Ishikawa (cell line): ENCODE data around the gene PTPRA.

Experiments used
- CEBPB ChIP-seq: IDR thresholded peaks from 2 replicates; pipeline ENCODE4 v1.6.1; 2012
- CREB1 ChIP-seq: IDR thresholded peaks from 2 replicates; pipeline ENCODE4 v1.6.1; 2012; ENCODE audit warnings: low read depth
- EGR1 ChIP-seq: IDR thresholded peaks from 2 replicates; pipeline ENCODE4 v1.6.1; 2012
- EP300 ChIP-seq: IDR thresholded peaks from 2 replicates; pipeline ENCODE4 v1.6.1; 2012; ENCODE audit warnings: borderline replicate concordance
- FOXM1 ChIP-seq: IDR thresholded peaks from 2 replicates; pipeline ENCODE4 v1.6.1; 2012; ENCODE audit warnings: low read depth, borderline replicate concordance
- NFIC ChIP-seq: IDR thresholded peaks from 2 replicates; pipeline ENCODE4 v1.6.1; 2012
- RAD21 ChIP-seq: IDR thresholded peaks from 2 replicates; pipeline ENCODE4 v1.6.1; 2012; ENCODE audit warnings: low read depth
- TAF1 ChIP-seq: IDR thresholded peaks from 2 replicates; pipeline ENCODE4 v1.6.1; 2012; ENCODE audit warnings: low read depth, mild to moderate bottlenecking
- TCF12 ChIP-seq: IDR thresholded peaks from 2 replicates; pipeline ENCODE4 v1.6.1; 2012; ENCODE audit warnings: low read depth
- TEAD4 ChIP-seq: IDR thresholded peaks from 2 replicates; pipeline ENCODE4 v1.6.1; 2012
- USF1 ChIP-seq: IDR thresholded peaks from 2 replicates; pipeline ENCODE4 v1.6.1; 2012
- YY1 ChIP-seq: IDR thresholded peaks from 2 replicates; pipeline ENCODE4 v1.6.1; 2012; ENCODE audit warnings: low read depth
- ZBTB7A ChIP-seq: IDR thresholded peaks from 2 replicates; pipeline ENCODE4 v1.6.1; 2012; ENCODE audit warnings: low read depth
- TF ChIP-seq, protein P1 (sequence below): IDR thresholded peaks from 2 replicates; pipeline ENCODE4 v1.6.1; 2012
- TF ChIP-seq, protein P2 (sequence below): IDR thresholded peaks from 2 replicates; pipeline ENCODE4 v1.6.1; 2012; ENCODE audit warnings: low read depth, mild to moderate bottlenecking

The PTPRA gene

DNA sequence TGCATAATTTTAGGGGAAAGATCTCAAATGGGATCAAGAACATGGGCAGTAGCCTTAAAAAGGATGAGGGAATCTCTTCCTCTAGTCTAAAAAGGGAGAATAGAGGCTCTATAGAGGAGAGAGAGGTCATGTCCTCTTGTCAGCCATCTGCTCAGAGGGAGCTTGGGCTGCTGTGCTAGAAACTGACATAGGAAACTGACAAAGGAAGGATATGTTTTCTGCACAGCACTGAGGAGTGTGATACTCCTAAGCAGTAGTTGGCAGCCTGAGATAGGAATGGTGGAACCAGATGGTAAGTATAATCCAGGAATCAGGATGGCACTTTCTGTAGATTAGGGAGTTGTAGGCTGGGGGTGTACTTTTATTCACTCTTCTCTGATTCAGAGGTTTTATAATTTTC, 59.2 kb downstream of the PTPRA start:
- TF ChIP-seq TAF1 = no peak
- TF ChIP-seq RAD21 = no peak
- TF ChIP-seq TCF12 = no peak
- no peak for TF ChIP-seq FOXM1
- no peak for TF ChIP-seq ZBTB7A
- TF ChIP-seq NFIC = no peak
- TF ChIP-seq EP300 = no peak
- no peak for TF ChIP-seq YY1
- TF ChIP-seq, protein P1, sequence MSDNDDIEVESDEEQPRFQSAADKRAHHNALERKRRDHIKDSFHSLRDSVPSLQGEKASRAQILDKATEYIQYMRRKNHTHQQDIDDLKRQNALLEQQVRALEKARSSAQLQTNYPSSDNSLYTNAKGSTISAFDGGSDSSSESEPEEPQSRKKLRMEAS = no peak
- TF ChIP-seq EGR1 = no peak
- no peak for TF ChIP-seq CREB1
- TF ChIP-seq TEAD4 = no peak
- no peak for TF ChIP-seq USF1
- no peak for TF ChIP-seq CEBPB
- TF ChIP-seq, protein P2, sequence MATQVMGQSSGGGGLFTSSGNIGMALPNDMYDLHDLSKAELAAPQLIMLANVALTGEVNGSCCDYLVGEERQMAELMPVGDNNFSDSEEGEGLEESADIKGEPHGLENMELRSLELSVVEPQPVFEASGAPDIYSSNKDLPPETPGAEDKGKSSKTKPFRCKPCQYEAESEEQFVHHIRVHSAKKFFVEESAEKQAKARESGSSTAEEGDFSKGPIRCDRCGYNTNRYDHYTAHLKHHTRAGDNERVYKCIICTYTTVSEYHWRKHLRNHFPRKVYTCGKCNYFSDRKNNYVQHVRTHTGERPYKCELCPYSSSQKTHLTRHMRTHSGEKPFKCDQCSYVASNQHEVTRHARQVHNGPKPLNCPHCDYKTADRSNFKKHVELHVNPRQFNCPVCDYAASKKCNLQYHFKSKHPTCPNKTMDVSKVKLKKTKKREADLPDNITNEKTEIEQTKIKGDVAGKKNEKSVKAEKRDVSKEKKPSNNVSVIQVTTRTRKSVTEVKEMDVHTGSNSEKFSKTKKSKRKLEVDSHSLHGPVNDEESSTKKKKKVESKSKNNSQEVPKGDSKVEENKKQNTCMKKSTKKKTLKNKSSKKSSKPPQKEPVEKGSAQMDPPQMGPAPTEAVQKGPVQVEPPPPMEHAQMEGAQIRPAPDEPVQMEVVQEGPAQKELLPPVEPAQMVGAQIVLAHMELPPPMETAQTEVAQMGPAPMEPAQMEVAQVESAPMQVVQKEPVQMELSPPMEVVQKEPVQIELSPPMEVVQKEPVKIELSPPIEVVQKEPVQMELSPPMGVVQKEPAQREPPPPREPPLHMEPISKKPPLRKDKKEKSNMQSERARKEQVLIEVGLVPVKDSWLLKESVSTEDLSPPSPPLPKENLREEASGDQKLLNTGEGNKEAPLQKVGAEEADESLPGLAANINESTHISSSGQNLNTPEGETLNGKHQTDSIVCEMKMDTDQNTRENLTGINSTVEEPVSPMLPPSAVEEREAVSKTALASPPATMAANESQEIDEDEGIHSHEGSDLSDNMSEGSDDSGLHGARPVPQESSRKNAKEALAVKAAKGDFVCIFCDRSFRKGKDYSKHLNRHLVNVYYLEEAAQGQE = no peak

DNA sequence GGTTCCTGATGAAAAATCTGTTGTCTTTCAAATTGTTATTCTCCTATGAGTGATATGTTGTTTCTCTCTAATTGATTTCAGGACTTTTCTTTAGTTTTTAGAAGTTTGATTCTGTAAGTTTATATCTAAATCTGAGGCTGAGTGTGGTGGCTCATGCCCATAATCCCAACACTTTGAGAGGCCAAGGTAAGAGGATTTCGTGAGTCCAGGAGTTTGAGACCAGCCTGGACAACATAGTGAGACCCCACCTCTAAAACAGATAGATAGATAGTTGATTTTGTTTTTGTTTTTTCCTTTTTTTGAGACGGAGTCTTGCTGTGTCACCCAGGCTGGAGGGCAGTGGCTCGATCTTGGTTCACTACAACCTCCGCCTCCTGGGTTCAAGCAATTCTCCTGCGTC, 64.6 kb downstream of the PTPRA start:
- TF ChIP-seq EGR1 (no peak), TAF1 (no peak), ZBTB7A (no peak), FOXM1 (no peak), RAD21 (no peak), YY1 (no peak), CREB1 (no peak), NFIC (no peak), EP300 (no peak), TCF12 (no peak)
- TF ChIP-seq, protein P1 = no peak

- TF ChIP-seq ZBTB7A (no peak), TCF12 (no peak), EP300 (no peak), NFIC (no peak), CREB1 (no peak), USF1 (no peak)
- TF ChIP-seq, protein P2 = no peak
Measured at GRCh38 chr20:2942439-2942838, 69.2 kb downstream of the PTPRA start.

GRCh38 chr20:2946988-2947961, 74.0 kb downstream of the PTPRA start:
- TF ChIP-seq TEAD4 (no peak), FOXM1 (no peak), NFIC (no peak), EGR1 (no peak), ZBTB7A (no peak), YY1 (no peak), CREB1 (no peak), USF1 (no peak), CEBPB (no peak), EP300 (no peak), TCF12 (no peak), TAF1 (no peak)
- TF ChIP-seq, protein P1 = no peak
- TF ChIP-seq, protein P2 = no peak
